Keratinocyte (primary cell): Measurements from ENCODE around the gene DDX60.

Source experiments
- CTCF ChIP-seq, 3 experiments: IDR thresholded peaks in 1 of 3; conservative IDR thresholded peaks in 1 of 3; optimal IDR thresholded peaks in 1 of 3; 2 replicates in 2 of 3; 3 replicates in 1 of 3; pipeline versions ENCODE3 to v1.5.1; 2011; ENCODE audit warnings: low read length in 3 of 3, mild to moderate bottlenecking in 3 of 3, moderate library complexity in 2 of 3, control low read depth in 1 of 3, inconsistent platforms in 1 of 3; ENCODE audit not compliant: insufficient read depth in 2 of 3; ENCODE audit errors: extremely low read depth in 1 of 3
- EZH2 ChIP-seq: IDR thresholded peaks from one replicate; pipeline ENCODE4 v1.6.1; 2012; ENCODE audit warnings: inconsistent platforms, mild to moderate bottlenecking, low read length, moderate library complexity

DNA sequence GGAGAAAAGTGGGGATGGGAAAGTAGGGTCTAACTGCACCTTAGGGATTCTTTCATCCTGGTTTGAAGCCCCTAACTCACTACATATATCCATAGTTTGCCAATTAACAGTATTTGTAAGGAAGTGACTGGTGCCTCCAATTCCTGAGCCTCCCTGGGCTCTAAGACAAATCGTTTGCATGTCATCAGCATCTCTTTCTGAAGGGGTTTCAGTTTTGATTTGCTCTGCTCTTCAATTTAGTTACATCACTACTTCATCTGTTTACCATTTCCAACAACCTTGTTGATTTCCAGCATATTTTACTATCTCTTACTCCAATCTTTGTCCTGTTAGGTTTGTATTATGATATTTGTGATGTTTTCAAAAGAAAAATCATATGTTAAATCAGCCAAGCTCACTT is 15.5 kb upstream of the DDX60 start:
- no peak for TF ChIP-seq EZH2
- TF ChIP-seq CTCF (optimal IDR thresholded peaks at IDR 0.05 in 1 of 3, IDR thresholded peaks at IDR 0.05 in 1 of 3, conservative IDR thresholded peaks at IDR 0.05 in 1 of 3; ENCODE audit: extremely low read depth in 1 of 3, insufficient read depth in 2 of 3, low read length in 3 of 3), result no peak
